ENCODE data around the gene PHACTR3. TPM values are rescaled to one million over a fixed set of nuclear protein-coding genes. Genes with fewer than 3 reads are reported as not detected.

PHACTR3 gene
- total RNA-seq, 6 donors from 2014 or later = 5.5 to 30.8 (median 11.4) TPM

DNA sequence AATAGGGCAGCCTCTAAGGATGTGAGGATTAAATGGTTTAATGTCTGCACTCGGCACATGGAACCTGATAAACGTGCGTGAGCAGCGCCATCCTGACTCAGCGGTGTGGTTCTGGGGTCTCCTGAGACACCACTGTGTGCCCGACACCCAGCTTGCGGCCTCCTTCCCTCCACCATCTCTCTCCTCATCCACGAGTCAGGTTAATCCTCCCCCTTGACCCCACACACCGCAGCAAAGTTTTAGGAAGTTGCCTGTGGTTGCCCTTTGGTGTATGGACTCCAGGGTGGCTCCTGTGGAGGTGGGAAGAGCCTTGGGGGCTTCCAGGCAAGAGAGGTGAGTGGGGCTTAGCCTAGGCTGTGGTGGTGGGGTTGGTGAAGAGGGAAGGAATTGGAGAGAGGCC, 68.2 kb downstream of the PHACTR3 start:
- Histone ChIP-seq H3K9me3 (no peaks in the 10 kb centered on the region), H3K4me3 (no peak overlapping the region), H3K36me3 (no peaks in the 10 kb centered on the region), H3K27me3 (no peaks in the 10 kb centered on the region), H3K27ac (no peak overlapping the region), H3K4me1 (no peaks in the 10 kb centered on the region)
- TF ChIP-seq POLR2A (IDR thresholded peaks at IDR 0.05) = no peak
- TF ChIP-seq, protein P1, sequence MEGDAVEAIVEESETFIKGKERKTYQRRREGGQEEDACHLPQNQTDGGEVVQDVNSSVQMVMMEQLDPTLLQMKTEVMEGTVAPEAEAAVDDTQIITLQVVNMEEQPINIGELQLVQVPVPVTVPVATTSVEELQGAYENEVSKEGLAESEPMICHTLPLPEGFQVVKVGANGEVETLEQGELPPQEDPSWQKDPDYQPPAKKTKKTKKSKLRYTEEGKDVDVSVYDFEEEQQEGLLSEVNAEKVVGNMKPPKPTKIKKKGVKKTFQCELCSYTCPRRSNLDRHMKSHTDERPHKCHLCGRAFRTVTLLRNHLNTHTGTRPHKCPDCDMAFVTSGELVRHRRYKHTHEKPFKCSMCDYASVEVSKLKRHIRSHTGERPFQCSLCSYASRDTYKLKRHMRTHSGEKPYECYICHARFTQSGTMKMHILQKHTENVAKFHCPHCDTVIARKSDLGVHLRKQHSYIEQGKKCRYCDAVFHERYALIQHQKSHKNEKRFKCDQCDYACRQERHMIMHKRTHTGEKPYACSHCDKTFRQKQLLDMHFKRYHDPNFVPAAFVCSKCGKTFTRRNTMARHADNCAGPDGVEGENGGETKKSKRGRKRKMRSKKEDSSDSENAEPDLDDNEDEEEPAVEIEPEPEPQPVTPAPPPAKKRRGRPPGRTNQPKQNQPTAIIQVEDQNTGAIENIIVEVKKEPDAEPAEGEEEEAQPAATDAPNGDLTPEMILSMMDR (IDR thresholded peaks at IDR 0.05) = no peak
- no peak for TF ChIP-seq POLR2AphosphoS5 (IDR thresholded peaks at IDR 0.05)
- TF ChIP-seq EP300 (IDR thresholded peaks at IDR 0.05) = no peak
- no peak for ATAC-seq (ENCODE audit: low FRiP score in 2 of 2)
- 88 to 89% methylated on average over 9 of the region's 9 CpGs for WGBS, 2 donors
- no peak for DNase-seq

DNA sequence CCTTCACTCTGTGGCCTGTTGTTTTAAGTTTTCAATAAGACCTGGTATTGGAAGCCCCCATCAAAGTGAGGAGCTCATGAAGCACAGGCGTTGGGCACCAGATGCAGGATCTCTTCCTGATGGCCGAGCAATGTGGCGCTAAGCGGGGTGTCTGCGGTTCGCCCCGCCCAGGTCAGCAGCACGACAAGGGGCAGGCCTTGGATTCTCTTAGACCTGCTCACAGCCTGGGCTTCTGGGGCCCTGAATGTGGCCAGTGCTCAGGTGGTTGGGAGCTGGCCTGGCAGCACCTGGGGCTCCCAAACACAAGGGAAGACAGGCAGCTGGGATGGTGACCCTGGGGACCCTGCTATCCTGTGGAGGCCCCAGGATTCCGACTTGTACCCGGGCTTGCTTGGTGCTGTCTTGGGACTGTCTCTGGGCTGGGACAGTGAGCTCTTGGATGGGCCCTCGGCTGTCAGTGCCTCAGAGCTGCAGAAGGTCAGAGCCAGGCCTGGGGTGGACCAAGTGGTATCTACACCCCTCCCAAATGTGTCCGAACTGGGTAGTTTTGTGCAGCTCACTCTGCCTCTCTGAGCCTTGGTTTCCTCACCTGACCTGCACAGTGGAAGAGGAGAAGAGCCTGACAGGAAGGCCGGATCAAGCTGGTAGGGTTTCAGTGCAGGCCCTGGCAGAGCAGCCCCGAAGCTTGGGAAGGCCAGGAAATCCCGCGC, 69.1 kb downstream of the PHACTR3 start:
- Histone ChIP-seq H3K9me3 (no peaks in the 10 kb centered on the region), H3K4me1 (no peaks in the 10 kb centered on the region), H3K27me3 (no peaks in the 10 kb centered on the region), H3K36me3 (no peaks in the 10 kb centered on the region), H3K4me3 (no peak overlapping the region), H3K27ac (no peak overlapping the region)
- ATAC-seq (ENCODE audit: low FRiP score in 2 of 2) (no peak), DNase-seq (peak in 1 of 2 donors; percentile 57)
- TF ChIP-seq POLR2AphosphoS5 (IDR thresholded peaks at IDR 0.05) (no peak), POLR2A (IDR thresholded peaks at IDR 0.05) (no peak), EP300 (IDR thresholded peaks at IDR 0.05) (no peak)
- TF ChIP-seq, protein P1 (IDR thresholded peaks at IDR 0.05) = no peak
- WGBS, 2 donors = 86 to 87% methylated on average over 13 to 16 of the region's 16 CpGs

DNA sequence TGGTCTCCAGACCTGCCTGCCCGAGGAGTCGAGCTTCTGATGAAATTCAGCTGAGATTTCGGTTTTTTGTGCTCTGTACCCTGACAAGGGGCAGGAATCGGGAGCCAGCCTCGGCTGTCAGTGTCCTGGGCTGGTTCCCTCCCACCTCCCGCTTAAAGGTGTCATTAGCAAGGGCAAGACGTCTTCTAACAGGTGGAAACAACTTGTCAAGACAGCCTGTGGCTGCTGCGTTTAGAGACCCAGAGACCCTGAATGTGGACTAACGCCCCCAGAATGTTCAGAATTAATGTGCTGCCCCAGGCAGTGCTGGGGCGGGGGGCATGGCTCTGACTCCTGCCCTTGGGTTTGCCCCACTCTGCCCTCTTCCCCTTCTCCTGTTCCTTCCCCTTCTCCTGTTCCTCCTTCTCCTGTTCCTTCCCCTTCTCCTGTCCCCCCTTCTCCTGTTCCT, 69.7 kb downstream of the PHACTR3 start:
- Histone ChIP-seq H3K36me3 (no peaks in the 10 kb centered on the region), H3K27ac (no peak overlapping the region), H3K27me3 (no peaks in the 10 kb centered on the region), H3K9me3 (no peaks in the 10 kb centered on the region), H3K4me3 (no peak overlapping the region), H3K4me1 (no peaks in the 10 kb centered on the region)
- ATAC-seq (ENCODE audit: low FRiP score in 2 of 2) (no peak), DNase-seq (no peak)
- TF ChIP-seq, protein P1 (IDR thresholded peaks at IDR 0.05) = no peak
- TF ChIP-seq POLR2A (IDR thresholded peaks at IDR 0.05) (no peak), EP300 (IDR thresholded peaks at IDR 0.05) (no peak), POLR2AphosphoS5 (IDR thresholded peaks at IDR 0.05) (no peak)
- WGBS, 2 donors = 58 to 73% methylated on average over 7 to 10 of the region's 10 CpGs

DNA sequence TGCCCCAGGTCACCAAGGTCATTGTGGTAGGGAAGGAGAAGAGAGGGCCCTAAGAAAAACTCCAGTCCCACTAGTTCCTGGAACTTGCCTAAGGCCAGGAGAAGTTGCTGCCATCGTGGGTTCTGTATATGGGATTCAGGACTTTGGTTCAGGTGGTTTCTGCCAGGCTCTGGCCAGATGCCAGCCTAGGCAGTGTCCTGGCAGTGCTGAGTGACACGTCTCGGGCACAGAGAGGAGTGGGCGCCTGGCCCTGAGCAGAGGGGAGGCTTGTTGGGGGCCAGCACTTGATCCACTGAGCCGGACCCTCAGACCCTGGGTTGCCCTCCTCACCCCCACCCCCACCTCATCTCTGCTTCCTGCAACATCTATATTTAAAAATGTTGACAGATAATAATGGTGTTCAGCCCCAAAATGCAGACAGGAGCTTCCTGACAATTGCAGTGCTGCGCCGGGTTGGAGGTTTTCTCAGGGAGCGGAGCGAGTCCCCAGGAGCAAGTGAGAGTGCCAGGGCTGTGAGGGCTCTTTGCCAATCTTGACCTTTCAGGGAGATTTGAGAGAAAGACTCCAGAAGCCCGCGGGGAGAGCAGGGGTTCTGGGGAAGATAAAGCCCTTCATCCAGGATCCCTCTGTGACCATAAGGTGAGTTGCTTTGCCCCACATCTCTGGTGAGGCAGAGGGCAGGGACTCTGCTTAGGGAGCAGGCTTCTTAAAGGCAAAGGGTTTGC, 71.9 kb downstream of the PHACTR3 start:
- WGBS, 2 donors = 59 to 66% methylated on average over 10 to 11 of the region's 11 CpGs
- Histone ChIP-seq H3K4me3 (no peak overlapping the region), H3K27me3 (no peaks in the 10 kb centered on the region), H3K9me3 (no peaks in the 10 kb centered on the region), H3K27ac (no peak overlapping the region), H3K4me1 (no peaks in the 10 kb centered on the region), H3K36me3 (no peaks in the 10 kb centered on the region)
- ATAC-seq (ENCODE audit: low FRiP score in 2 of 2) (no peak), DNase-seq (no peak)
- TF ChIP-seq, protein P1 (IDR thresholded peaks at IDR 0.05) = no peak
- TF ChIP-seq POLR2A (IDR thresholded peaks at IDR 0.05) (no peak), POLR2AphosphoS5 (IDR thresholded peaks at IDR 0.05) (no peak), EP300 (IDR thresholded peaks at IDR 0.05) (no peak)
